K562 (cell line): Measurements from ENCODE around the gene ITGB2. TPM values are rescaled to one million over a fixed set of nuclear protein-coding genes. Genes with fewer than 3 reads are reported as not detected.

ENCODE experiments used
- ATAC-seq: fragments of 200-7000 bp; cut with Tn5 transposase; 3 replicates; pipeline ENCODE4 v1.9.1; 2020; ENCODE audit warnings: moderate library complexity
- BruUV-seq: library from RNA; stranded (reverse); fragments of 400-500 nt; replicated peaks from 2 replicates; lab custom pipeline; 2021; lab: Mats Ljungman, UMichigan
- CTCF ChIA-PET: fragments of 300-600 bp; formaldehyde crosslinking; extraction: SDS; loops from one replicate; lab custom pipeline; 2021; ENCODE audit warnings: low intra/inter-chr PET ratio; lab: Yijun Ruan, JAX
- POLR2A ChIA-PET: fragments of 300-600, 350-650 bp; sonication (Branson Sonifier 250); formaldehyde crosslinking; extraction: SDS; loops from one replicate; lab custom pipeline; 2021; ENCODE audit warnings: antibody characterized with exemption, inconsistent platforms; lab: Yijun Ruan, JAX
- DNase-seq, 4 experiments: peaks; one replicate each; pipeline versions ENCODE4 v3.0.0 to v3.0.0-alpha.2; 2011 to 2018; ENCODE audit warnings: low spot score in 3 of 4, mixed read lengths in 3 of 4; ENCODE audit errors: extremely low read depth in 1 of 4
- FAIRE-seq: peaks from 2 replicates; lab custom pipeline; 2011; peaks lifted over from hg19 to GRCh38; lab: Jason Lieb, UNC
- H2AFZ ChIP-seq: 2 replicates; pipeline ENCODE4 v1.6.0; 2011; ENCODE audit warnings: low read depth, low read length, control low read depth, inconsistent platforms
- H3K27ac ChIP-seq: fragments of 200-600 bp; 3 replicates; pipeline ENCODE4 v1.8.0; 2011; ENCODE audit warnings: low read depth, mild to moderate bottlenecking, control low read depth, inconsistent platforms, low read length, moderate library complexity, mixed read lengths; ENCODE audit errors: extremely low read depth
- H3K27me3 ChIP-seq, 2 experiments: fragments of 300-600 bp in 1 of 2; 2 replicates in 1 of 2; 3 replicates in 1 of 2; pipeline versions ENCODE4 v1.6.0 to v1.8.0; 2011; ENCODE audit warnings: inconsistent platforms in 2 of 2, low read length in 2 of 2, mild to moderate bottlenecking in 1 of 2, mixed read lengths in 1 of 2, moderate library complexity in 1 of 2; ENCODE audit not compliant: control insufficient read depth in 2 of 2, insufficient read depth in 2 of 2
- H3K36me3 ChIP-seq: fragments of 300-600 bp; 3 replicates; pipeline ENCODE4 v1.8.0; 2011; ENCODE audit warnings: mild to moderate bottlenecking, low read length, inconsistent platforms; ENCODE audit not compliant: control insufficient read depth, insufficient read depth
- H3K4me1 ChIP-seq, 2 experiments: fragments of 200-600 bp in 1 of 2; replicated peaks in 1 of 2; 2 replicates in 1 of 2; 3 replicates in 1 of 2; pipeline versions ENCODE4 v1.5.1 to v1.8.0; 2011; ENCODE audit warnings: inconsistent platforms in 2 of 2, low read length in 2 of 2, mild to moderate bottlenecking in 1 of 2, mixed read lengths in 1 of 2, moderate library complexity in 1 of 2; ENCODE audit not compliant: control insufficient read depth in 2 of 2, insufficient read depth in 2 of 2
- H3K4me2 ChIP-seq: 2 replicates; pipeline ENCODE4 v1.6.1; 2011; ENCODE audit warnings: low read length, control low read depth, inconsistent platforms, mixed read lengths; ENCODE audit not compliant: insufficient read depth
- H3K4me3 ChIP-seq: fragments of 200-600 bp; sonication (generic), shearing (Covaris generic); 2 replicates; pipeline ENCODE4 v1.5.1; 2016; ENCODE audit warnings: control low read depth, inconsistent platforms
- H3K79me2 ChIP-seq: fragments of 200-600 bp; 3 replicates; pipeline ENCODE4 v1.8.0; 2011; ENCODE audit warnings: low read length, inconsistent platforms; ENCODE audit not compliant: control insufficient read depth, insufficient read depth
- H3K9ac ChIP-seq, 2 experiments: 2 replicates each; pipeline versions ENCODE4 v1.6.0 to v1.6.1; 2011; ENCODE audit warnings: low read depth in 2 of 2, low read length in 2 of 2, control low read depth in 1 of 2, inconsistent platforms in 1 of 2, mild to moderate bottlenecking in 1 of 2, mixed read lengths in 1 of 2; ENCODE audit not compliant: insufficient read depth in 1 of 2
- H3K9me1 ChIP-seq: one replicate; pipeline ENCODE4 v1.6.0; 2011; ENCODE audit warnings: inconsistent platforms, mild to moderate bottlenecking, low read length, moderate library complexity; ENCODE audit not compliant: control insufficient read depth, insufficient read depth
- H3K9me3 ChIP-seq: replicated peaks from 2 replicates; pipeline ENCODE4 v1.5.1; 2011; ENCODE audit warnings: low read depth, low read length, inconsistent platforms; ENCODE audit not compliant: control insufficient read depth, insufficient read depth
- H4K20me1 ChIP-seq: replicated peaks from 2 replicates; pipeline ENCODE4 v1.6.1; 2011; ENCODE audit warnings: low read length, inconsistent platforms, mixed read lengths; ENCODE audit not compliant: control insufficient read depth, insufficient read depth
- BRD4 ChIP-seq: fragments of 200-600 bp; sonication (generic); IDR thresholded peaks from 2 replicates; pipeline ENCODE4 v1.6.1; 2017; ENCODE audit warnings: inconsistent platforms
- ETV5 ChIP-seq: sonication (generic); formaldehyde crosslinking; IDR thresholded peaks from 2 replicates; pipeline ENCODE4 v1.4.0; 2020; ENCODE audit warnings: low read depth, mild to moderate bottlenecking, missing genetic modification reagents
- EWSR1 ChIP-seq: fragments of 450-650 bp; IDR thresholded peaks from 2 replicates; pipeline ENCODE4 v1.6.1; 2018; ENCODE audit warnings: borderline replicate concordance, mild to moderate bottlenecking, low read depth, moderate library complexity; ENCODE audit not compliant: partially characterized antibody
- GABPA ChIP-seq: fragments of 200-800 bp; sonication (Bioruptor generic); conservative IDR thresholded peaks from 2 replicates; pipeline ENCODE4 v1.6.1; 2016; ENCODE audit warnings: low read depth, missing genetic modification characterization, missing compliant biosample characterization
- MCM2 ChIP-seq: fragments of 450-650 bp; IDR thresholded peaks from 2 replicates; pipeline ENCODE4 v1.6.1; 2017; ENCODE audit warnings: low read depth, mild to moderate bottlenecking
- NFE2 ChIP-seq: IDR thresholded peaks from 2 replicates; pipeline ENCODE4 v1.6.1; 2014; ENCODE audit warnings: antibody characterized with exemption, low read depth
- NONO ChIP-seq, 2 experiments: fragments of 200-400 bp in 1 of 2; fragments of 450-650 bp in 1 of 2; formaldehyde crosslinking in 1 of 2; IDR thresholded peaks; 2 replicates each; pipeline ENCODE4 v1.6.1; 2017; ENCODE audit warnings: low read depth in 2 of 2, mild to moderate bottlenecking in 2 of 2, moderate library complexity in 2 of 2, low read length in 1 of 2
- NR2C1 ChIP-seq, 2 experiments: fragments of 450-650 bp; IDR thresholded peaks; 2 replicates each; pipeline ENCODE4 v1.6.1; 2017; ENCODE audit warnings: mild to moderate bottlenecking in 2 of 2, antibody characterized with exemption in 1 of 2, inconsistent platforms in 1 of 2, missing compliant biosample characterization in 1 of 2, missing genetic modification characterization in 1 of 2
- RBM22 ChIP-seq: fragments of 200-400 bp; formaldehyde crosslinking; IDR thresholded peaks from 2 replicates; pipeline ENCODE4 v1.6.1; 2018; ENCODE audit warnings: low read length, low read depth; ENCODE audit not compliant: poor library complexity, severe bottlenecking
- SIRT6 ChIP-seq: IDR thresholded peaks from one replicate; pipeline ENCODE4 v1.6.1; 2012; ENCODE audit warnings: low read depth, mild to moderate bottlenecking, control low read depth, inconsistent platforms, low read length, moderate library complexity
- TFAM ChIP-seq: fragments of 250-450 bp; sonication (Bioruptor Pico); conservative IDR thresholded peaks from 2 replicates; pipeline ENCODE4 v1.5.0; 2021; ENCODE audit warnings: mild to moderate bottlenecking, moderate library complexity
- TFAP4 ChIP-seq: sonication (generic); formaldehyde crosslinking; IDR thresholded peaks from 2 replicates; pipeline ENCODE4 v1.8.0; 2022; ENCODE audit warnings: missing genetic modification reagents, mild to moderate bottlenecking, moderate library complexity, borderline replicate concordance
- ZFP1 ChIP-seq: fragments of 450-650 bp; formaldehyde crosslinking; IDR thresholded peaks from 2 replicates; pipeline ENCODE4 v1.4.0; 2020; ENCODE audit warnings: mild to moderate bottlenecking, mixed read lengths
- ZKSCAN3 ChIP-seq: fragments of 250-450 bp; sonication (Bioruptor Pico); IDR thresholded peaks from 2 replicates; pipeline ENCODE4 v1.4.0; 2020
- ZNF316 ChIP-seq: fragments of 450-650 bp; IDR thresholded peaks from 2 replicates; pipeline ENCODE4 v1.6.1; 2016
- ZNF584 ChIP-seq: fragments of 200-800 bp; sonication (Bioruptor generic); IDR thresholded peaks from 2 replicates; pipeline ENCODE4 v1.6.1; 2016; ENCODE audit warnings: low read depth, mild to moderate bottlenecking, missing genetic modification characterization, missing compliant biosample characterization
- ZNF696 ChIP-seq: fragments of 250-450 bp; sonication (Bioruptor Pico); conservative IDR thresholded peaks from 2 replicates; pipeline ENCODE4 v1.4.0; 2020; ENCODE audit warnings: mild to moderate bottlenecking, moderate library complexity
- ZSCAN29 ChIP-seq: fragments of 450-650 bp; IDR thresholded peaks from 2 replicates; pipeline ENCODE4 v1.6.1; 2017
- whole genome bisulfite sequencing: fragments of 100-300 bp; shearing (Covaris generic); methylation state at CpG from one replicate; pipeline ENCODE4 v1.1.6; 2016; ENCODE audit warnings: low coverage, mixed read lengths; ENCODE audit not compliant: insufficient coverage; ENCODE audit errors: missing lambda C conversion rate; 5-methylcytosine and 5-hydroxymethylcytosine counted together
- in situ Hi-C: fragments of 300-500 bp; cut with MboI; formaldehyde crosslinking; loops from 4 replicates; pipeline ENCODE4 v1.15.0; 2018; ENCODE audit warnings: inconsistent platforms, mixed read lengths
- intact Hi-C: fragments of 100-400 bp; cut with micrococcal nuclease; formaldehyde crosslinking; loops from 2 replicates; pipeline ENCODE4 v1.14.2; 2022
- polyA plus RNA-seq, 8 experiments: library from polyadenylated mRNA; depleted of rRNA in 4 of 8; stranded (reverse) in 5 of 8; unstranded in 3 of 8; fragments of >200 nt; fragmentation: Nextera tagmentation in 2 of 8; fragmentation: Illumina TruSeq in 1 of 8; extraction: Ambion mirVana in 2 of 8; extraction: Trizol in 1 of 8; gene quantifications; 2 replicates each; pipeline versions ENCODE4 v1.2.1 to v1.2.3, GENCODE V29; 2011 to 2014; ENCODE audit warnings: inconsistent platforms in 1 of 8, missing spikeins in 1 of 8
- total RNA-seq, 7 experiments: library from RNA; depleted of rRNA in 6 of 7; stranded (reverse); fragments of >200 nt in 6 of 7; fragmentation: Illumina TruSeq in 2 of 7; extraction: Trizol in 2 of 7; gene quantifications; 2 replicates each; pipeline versions ENCODE4 v1.2.1 to v1.2.3, GENCODE V29; 2011 to 2021; ENCODE audit warnings: low replicate concordance in 1 of 7
- TF ChIP-seq, protein P1 (sequence below): fragments of 250-450 bp; sonication (Bioruptor Pico); IDR thresholded peaks from 2 replicates; pipeline ENCODE4 v1.5.0; 2020; ENCODE audit warnings: mild to moderate bottlenecking
- TF ChIP-seq, protein P2 (sequence below): fragments of 450-650 bp; formaldehyde crosslinking; IDR thresholded peaks from 2 replicates; pipeline ENCODE4 v1.4.0; 2020; ENCODE audit warnings: mild to moderate bottlenecking, mixed read lengths

The ITGB2 gene
- total and polyA plus RNA-seq, 9 of the 15 experiments (the other 6 are each of a cell fraction or from before 2014, with no cell fraction given): 0.07 to 1.3 (median 0.51) TPM; not detected in 2

GRCh38 chr21:44893948-44894656 is 26.6 kb downstream of the ITGB2 start:
- no peak overlapping the region for H2AFZ ChIP-seq
- FAIRE-seq (no peak), ATAC-seq (no peak), DNase-seq (no peak)
- H3K27ac ChIP-seq: no peak overlapping the region
- POLR2A ChIA-PET: interaction anchor here (0.7 to 1.4 kb wide), 7 partner anchors 11 to 377 kb away, joined by 3 to 4 read pairs (median 3); partner anchors contain the start of gene UBE2G2
- H4K20me1 ChIP-seq: peaks cover 25% of the 10 kb centered on the region
- TF ChIP-seq ZNF316 (no peak), BRD4 (no peak), GABPA (tag) (no peak), ZNF584 (CRISPR knock-in tag) (no peak), NONO (IDR thresholded peaks at IDR 0.05; ENCODE audit: low read depth in 2 of 2, low read length in 1 of 2) (no peak), TFAP4 (CRISPR knock-in tag) (no peak), MCM2 (no peak), SIRT6 (no peak), RBM22 (no peak), ZSCAN29 (no peak), NFE2 (no peak), ZFP1 (CRISPR knock-in tag) (no peak), ZKSCAN3 (CRISPR knock-in tag) (no peak), NR2C1 (IDR thresholded peaks at IDR 0.05) (no peak), NR2C1 (tag; IDR thresholded peaks at IDR 0.05) (no peak), ETV5 (no peak), TFAM (no peak), ZNF696 (CRISPR knock-in tag) (no peak), EWSR1 (no peak)
- TF ChIP-seq, protein P1, sequence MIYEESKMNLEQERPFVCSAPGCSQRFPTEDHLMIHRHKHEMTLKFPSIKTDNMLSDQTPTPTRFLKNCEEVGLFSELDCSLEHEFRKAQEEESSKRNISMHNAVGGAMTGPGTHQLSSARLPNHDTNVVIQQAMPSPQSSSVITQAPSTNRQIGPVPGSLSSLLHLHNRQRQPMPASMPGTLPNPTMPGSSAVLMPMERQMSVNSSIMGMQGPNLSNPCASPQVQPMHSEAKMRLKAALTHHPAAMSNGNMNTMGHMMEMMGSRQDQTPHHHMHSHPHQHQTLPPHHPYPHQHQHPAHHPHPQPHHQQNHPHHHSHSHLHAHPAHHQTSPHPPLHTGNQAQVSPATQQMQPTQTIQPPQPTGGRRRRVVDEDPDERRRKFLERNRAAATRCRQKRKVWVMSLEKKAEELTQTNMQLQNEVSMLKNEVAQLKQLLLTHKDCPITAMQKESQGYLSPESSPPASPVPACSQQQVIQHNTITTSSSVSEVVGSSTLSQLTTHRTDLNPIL (CRISPR knock-in tag): no peak
- TF ChIP-seq, protein P2, sequence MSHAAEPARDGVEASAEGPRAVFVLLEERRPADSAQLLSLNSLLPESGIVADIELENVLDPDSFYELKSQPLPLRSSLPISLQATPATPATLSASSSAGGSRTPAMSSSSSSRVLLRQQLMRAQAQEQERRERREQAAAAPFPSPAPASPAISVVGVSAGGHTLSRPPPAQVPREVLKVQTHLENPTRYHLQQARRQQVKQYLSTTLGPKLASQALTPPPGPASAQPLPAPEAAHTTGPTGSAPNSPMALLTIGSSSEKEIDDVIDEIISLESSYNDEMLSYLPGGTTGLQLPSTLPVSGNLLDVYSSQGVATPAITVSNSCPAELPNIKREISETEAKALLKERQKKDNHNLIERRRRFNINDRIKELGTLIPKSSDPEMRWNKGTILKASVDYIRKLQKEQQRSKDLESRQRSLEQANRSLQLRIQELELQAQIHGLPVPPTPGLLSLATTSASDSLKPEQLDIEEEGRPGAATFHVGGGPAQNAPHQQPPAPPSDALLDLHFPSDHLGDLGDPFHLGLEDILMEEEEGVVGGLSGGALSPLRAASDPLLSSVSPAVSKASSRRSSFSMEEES (CRISPR knock-in tag): no peak
- no peaks in the 10 kb centered on the region for H3K36me3 ChIP-seq
- WGBS: 9% methylated on average over 15 of the region's 15 CpGs
- H3K9me1 ChIP-seq: peaks cover 3% of the 10 kb centered on the region
- CTCF ChIA-PET: no interaction called here
- BruUV-seq: no TSS peak
- intact Hi-C loops (loop anchor here (2.0 kb wide), 1 partner anchor 39 kb away; no protein-coding TSS in a partner anchor), in situ Hi-C loops (no loop called here)
- peaks cover 38 to 86% of the 10 kb centered on the region in 2 experiments; a peak in 4 of 5 replicates for H3K27me3 ChIP-seq
- no peaks in the 10 kb centered on the region for H3K79me2 ChIP-seq
- H3K4me2 ChIP-seq: no peak overlapping the region
- no peaks in the 10 kb centered on the region for H3K9me3 ChIP-seq
- H3K4me3 ChIP-seq: no peak overlapping the region
- H3K4me1 ChIP-seq: peaks cover 6 to 69% of the 10 kb centered on the region in 2 experiments
- H3K9ac ChIP-seq: no peak overlapping the region
